Neural cell (in vitro differentiated cells): ENCODE data around the gene KCND2. TPM values are rescaled to one million over a fixed set of nuclear protein-coding genes. Genes with fewer than 3 reads are reported as not detected.

ENCODE experiments used
- H2AFZ ChIP-seq: fragments of 200-600, 300-800 bp; sonication (generic), shearing (Covaris generic); 2 replicates; pipeline ENCODE4 v1.6.0; 2014; ENCODE audit warnings: low read depth, mild to moderate bottlenecking, antibody characterized with exemption, low read length, moderate library complexity
- H3F3A ChIP-seq: fragments of 200-600 bp; shearing (Covaris generic); 2 replicates; pipeline ENCODE4 v1.6.1; 2016; ENCODE audit warnings: mild to moderate bottlenecking, moderate library complexity, mixed read lengths, antibody characterized with exemption, low read length; ENCODE audit not compliant: insufficient read depth, poor library complexity, severe bottlenecking
- H3K27ac ChIP-seq: fragments of 200-600, 300-800 bp; sonication (generic), shearing (Covaris generic); 2 replicates; pipeline ENCODE4 v1.5.1; 2014; ENCODE audit warnings: mild to moderate bottlenecking, low read length, moderate library complexity
- H3K27me3 ChIP-seq: fragments of 300-800, 200-600 bp; sonication (generic), shearing (Covaris generic); 2 replicates; pipeline ENCODE4 v1.6.0; 2014; ENCODE audit warnings: mild to moderate bottlenecking, low read depth, low read length, moderate library complexity; ENCODE audit not compliant: insufficient read depth
- H3K36me3 ChIP-seq: fragments of 300-800, 200-600 bp; sonication (generic), shearing (Covaris generic); 2 replicates; pipeline ENCODE4 v1.5.1; 2014; ENCODE audit warnings: mild to moderate bottlenecking, antibody characterized with exemption, low read length, moderate library complexity; ENCODE audit not compliant: insufficient read depth
- H3K4me2 ChIP-seq: fragments of 300-800, 200-600 bp; sonication (generic), shearing (Covaris generic); 2 replicates; pipeline ENCODE4 v1.6.0; 2014; ENCODE audit warnings: mild to moderate bottlenecking, low read length
- H3K4me3 ChIP-seq: fragments of 300-800, 200-600 bp; sonication (generic), shearing (Covaris generic); 2 replicates; pipeline ENCODE4 v1.5.1; 2014; ENCODE audit warnings: mild to moderate bottlenecking, low read length, moderate library complexity
- H3K79me2 ChIP-seq: fragments of 200-600 bp; shearing (Covaris generic); replicated peaks from 2 replicates; pipeline ENCODE4 v1.6.0; 2014; ENCODE audit warnings: mild to moderate bottlenecking, low read length, moderate library complexity; ENCODE audit not compliant: insufficient read depth
- H3K9ac ChIP-seq: fragments of 300-800, 200-600 bp; sonication (generic), shearing (Covaris generic); 2 replicates; pipeline ENCODE4 v1.6.1; 2016; ENCODE audit warnings: mild to moderate bottlenecking, low read length, mixed read lengths
- H3K9me2 ChIP-seq: fragments of 200-600 bp; shearing (Covaris generic); 2 replicates; pipeline ENCODE4 v1.6.1; 2016; ENCODE audit warnings: mild to moderate bottlenecking, low read length, mixed read lengths; ENCODE audit not compliant: insufficient read depth
- H3K9me3 ChIP-seq: fragments of 200-600, 300-800 bp; sonication (generic), shearing (Covaris generic); 2 replicates; pipeline ENCODE4 v1.6.1; 2016; ENCODE audit warnings: mild to moderate bottlenecking, mixed run types, low read length, moderate library complexity, mixed read lengths
- H4K20me1 ChIP-seq: fragments of 200-600 bp; shearing (Covaris generic); 2 replicates; pipeline ENCODE4 v1.6.1; 2016; ENCODE audit warnings: mild to moderate bottlenecking, mixed run types; ENCODE audit not compliant: insufficient read depth
- EP300 ChIP-seq: fragments of 450-650 bp; conservative IDR thresholded peaks from 2 replicates; pipeline ENCODE4 v1.6.1; 2014; ENCODE audit warnings: antibody characterized with exemption, mild to moderate bottlenecking, moderate library complexity; ENCODE audit not compliant: poor library complexity, severe bottlenecking
- EZH2 ChIP-seq: fragments of 200-600, 300-800 bp; shearing (Covaris generic), sonication (generic); IDR thresholded peaks from 2 replicates; pipeline ENCODE4 v1.6.1; 2014; ENCODE audit warnings: antibody characterized with exemption, low read length, borderline replicate concordance, mild to moderate bottlenecking; ENCODE audit not compliant: insufficient read depth, poor library complexity, severe bottlenecking
- MXI1 ChIP-seq: fragments of 450-650 bp; conservative IDR thresholded peaks from 2 replicates; pipeline ENCODE4 v1.6.1; 2014; ENCODE audit warnings: antibody characterized with exemption, mild to moderate bottlenecking; ENCODE audit not compliant: poor library complexity, severe bottlenecking
- POLR2AphosphoS5 ChIP-seq: IDR thresholded peaks from 2 replicates; pipeline ENCODE4 v1.6.1; 2012
- RAD21 ChIP-seq: fragments of 450-650 bp; conservative IDR thresholded peaks from 2 replicates; pipeline ENCODE4 v1.6.1; 2014; ENCODE audit warnings: antibody characterized with exemption, mild to moderate bottlenecking, moderate library complexity
- SMC3 ChIP-seq: fragments of 450-650 bp; conservative IDR thresholded peaks from 2 replicates; pipeline ENCODE4 v1.6.1; 2014; ENCODE audit warnings: antibody characterized with exemption, mild to moderate bottlenecking, moderate library complexity; ENCODE audit not compliant: poor library complexity
- TAF1 ChIP-seq: IDR thresholded peaks from 2 replicates; pipeline ENCODE4 v1.6.1; 2012; ENCODE audit warnings: low read depth
- polyA plus RNA-seq: library from polyadenylated mRNA; depleted of rRNA; stranded (reverse); fragments of >200 nt; gene quantifications from 2 replicates; pipeline ENCODE4 v1.2.3, GENCODE V29; 2014
- TF ChIP-seq, protein P1 (sequence below): IDR thresholded peaks from 2 replicates; pipeline ENCODE4 v1.6.1; 2012; ENCODE audit warnings: borderline replicate concordance
- TF ChIP-seq, protein P2 (sequence below): fragments of 450-650 bp; IDR thresholded peaks from 2 replicates; pipeline ENCODE4 v1.5.1; 2014; ENCODE audit warnings: antibody characterized with exemption, mild to moderate bottlenecking, moderate library complexity; ENCODE audit not compliant: poor library complexity, severe bottlenecking

KCND2 gene
- polyA plus RNA-seq, 1 donor from 2014 or later, result 11.0 TPM

DNA sequence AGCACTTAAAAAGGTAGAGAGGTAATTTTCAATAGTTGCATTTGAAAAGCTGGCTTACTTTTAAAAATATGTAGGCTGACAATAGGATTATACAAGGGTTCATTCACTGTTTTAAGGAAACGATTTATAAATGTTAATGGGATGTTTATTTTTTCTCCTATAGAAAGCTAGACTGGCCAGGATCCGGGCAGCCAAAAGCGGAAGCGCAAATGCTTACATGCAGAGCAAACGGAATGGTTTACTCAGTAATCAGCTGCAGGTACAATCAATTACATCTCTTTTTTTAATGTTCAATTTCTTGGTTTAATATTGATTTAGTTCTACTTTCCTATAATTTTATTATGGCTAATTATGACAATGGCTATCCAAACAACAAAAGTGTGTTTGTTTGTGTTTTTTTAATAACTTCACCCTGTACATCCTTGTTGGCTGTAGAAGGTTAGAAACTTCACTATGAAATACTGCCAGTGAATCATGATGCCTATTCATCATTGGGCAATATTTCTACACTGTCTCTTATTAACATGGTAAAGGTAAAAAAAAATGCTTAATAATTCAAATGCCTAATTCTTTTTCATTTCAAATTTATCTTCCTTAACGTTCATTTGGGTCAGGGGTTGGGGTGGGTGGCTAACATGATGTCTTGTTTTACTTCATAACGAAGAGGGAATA, 468.5 kb downstream of the KCND2 start:
- no peaks in the 10 kb centered on the region for H3K9me3 ChIP-seq
- H3K27ac ChIP-seq, result no peak overlapping the region
- H3K27me3 ChIP-seq, result no peaks in the 10 kb centered on the region
- no peaks in the 10 kb centered on the region for H3K79me2 ChIP-seq
- no peaks in the 10 kb centered on the region for H3K36me3 ChIP-seq
- H2AFZ ChIP-seq, result no peak overlapping the region
- H3K9ac ChIP-seq, result no peak overlapping the region
- no peaks in the 10 kb centered on the region for H3K9me2 ChIP-seq
- H3F3A ChIP-seq, result no peaks in the 10 kb centered on the region
- no peaks in the 10 kb centered on the region for H4K20me1 ChIP-seq
- no peak overlapping the region for H3K4me2 ChIP-seq
- H3K4me3 ChIP-seq, result no peak overlapping the region
- TF ChIP-seq SMC3, result no peak
- TF ChIP-seq, protein P1, sequence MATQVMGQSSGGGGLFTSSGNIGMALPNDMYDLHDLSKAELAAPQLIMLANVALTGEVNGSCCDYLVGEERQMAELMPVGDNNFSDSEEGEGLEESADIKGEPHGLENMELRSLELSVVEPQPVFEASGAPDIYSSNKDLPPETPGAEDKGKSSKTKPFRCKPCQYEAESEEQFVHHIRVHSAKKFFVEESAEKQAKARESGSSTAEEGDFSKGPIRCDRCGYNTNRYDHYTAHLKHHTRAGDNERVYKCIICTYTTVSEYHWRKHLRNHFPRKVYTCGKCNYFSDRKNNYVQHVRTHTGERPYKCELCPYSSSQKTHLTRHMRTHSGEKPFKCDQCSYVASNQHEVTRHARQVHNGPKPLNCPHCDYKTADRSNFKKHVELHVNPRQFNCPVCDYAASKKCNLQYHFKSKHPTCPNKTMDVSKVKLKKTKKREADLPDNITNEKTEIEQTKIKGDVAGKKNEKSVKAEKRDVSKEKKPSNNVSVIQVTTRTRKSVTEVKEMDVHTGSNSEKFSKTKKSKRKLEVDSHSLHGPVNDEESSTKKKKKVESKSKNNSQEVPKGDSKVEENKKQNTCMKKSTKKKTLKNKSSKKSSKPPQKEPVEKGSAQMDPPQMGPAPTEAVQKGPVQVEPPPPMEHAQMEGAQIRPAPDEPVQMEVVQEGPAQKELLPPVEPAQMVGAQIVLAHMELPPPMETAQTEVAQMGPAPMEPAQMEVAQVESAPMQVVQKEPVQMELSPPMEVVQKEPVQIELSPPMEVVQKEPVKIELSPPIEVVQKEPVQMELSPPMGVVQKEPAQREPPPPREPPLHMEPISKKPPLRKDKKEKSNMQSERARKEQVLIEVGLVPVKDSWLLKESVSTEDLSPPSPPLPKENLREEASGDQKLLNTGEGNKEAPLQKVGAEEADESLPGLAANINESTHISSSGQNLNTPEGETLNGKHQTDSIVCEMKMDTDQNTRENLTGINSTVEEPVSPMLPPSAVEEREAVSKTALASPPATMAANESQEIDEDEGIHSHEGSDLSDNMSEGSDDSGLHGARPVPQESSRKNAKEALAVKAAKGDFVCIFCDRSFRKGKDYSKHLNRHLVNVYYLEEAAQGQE, result no peak
- TF ChIP-seq POLR2AphosphoS5, result no peak
- TF ChIP-seq MXI1, result no peak
- TF ChIP-seq EZH2, result no peak
- TF ChIP-seq, protein P2, sequence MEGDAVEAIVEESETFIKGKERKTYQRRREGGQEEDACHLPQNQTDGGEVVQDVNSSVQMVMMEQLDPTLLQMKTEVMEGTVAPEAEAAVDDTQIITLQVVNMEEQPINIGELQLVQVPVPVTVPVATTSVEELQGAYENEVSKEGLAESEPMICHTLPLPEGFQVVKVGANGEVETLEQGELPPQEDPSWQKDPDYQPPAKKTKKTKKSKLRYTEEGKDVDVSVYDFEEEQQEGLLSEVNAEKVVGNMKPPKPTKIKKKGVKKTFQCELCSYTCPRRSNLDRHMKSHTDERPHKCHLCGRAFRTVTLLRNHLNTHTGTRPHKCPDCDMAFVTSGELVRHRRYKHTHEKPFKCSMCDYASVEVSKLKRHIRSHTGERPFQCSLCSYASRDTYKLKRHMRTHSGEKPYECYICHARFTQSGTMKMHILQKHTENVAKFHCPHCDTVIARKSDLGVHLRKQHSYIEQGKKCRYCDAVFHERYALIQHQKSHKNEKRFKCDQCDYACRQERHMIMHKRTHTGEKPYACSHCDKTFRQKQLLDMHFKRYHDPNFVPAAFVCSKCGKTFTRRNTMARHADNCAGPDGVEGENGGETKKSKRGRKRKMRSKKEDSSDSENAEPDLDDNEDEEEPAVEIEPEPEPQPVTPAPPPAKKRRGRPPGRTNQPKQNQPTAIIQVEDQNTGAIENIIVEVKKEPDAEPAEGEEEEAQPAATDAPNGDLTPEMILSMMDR, result no peak
- TF ChIP-seq TAF1, result no peak
- no peak for TF ChIP-seq EP300
- no peak for TF ChIP-seq RAD21

DNA sequence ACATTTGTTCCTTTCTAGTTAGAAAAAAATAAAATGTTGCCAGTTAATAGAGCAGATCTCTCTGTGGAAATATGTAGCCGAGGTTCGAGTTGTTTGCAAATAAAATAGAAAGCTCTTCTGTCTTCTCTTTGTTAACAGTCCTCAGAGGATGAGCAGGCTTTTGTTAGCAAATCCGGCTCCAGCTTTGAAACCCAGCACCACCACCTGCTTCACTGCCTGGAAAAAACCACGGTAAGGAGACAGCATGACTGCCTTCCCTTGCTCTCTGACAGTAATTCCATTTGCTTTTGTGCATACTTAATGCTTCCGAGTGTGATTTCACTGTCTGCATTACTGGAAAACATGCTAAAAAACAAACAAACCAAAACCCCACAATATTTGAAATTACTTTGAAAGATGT, 469.4 kb downstream of the KCND2 start:
- TF ChIP-seq POLR2AphosphoS5, result no peak
- TF ChIP-seq, protein P1, result no peak
- TF ChIP-seq SMC3, result no peak
- TF ChIP-seq, protein P2, result no peak
- no peak for TF ChIP-seq RAD21
- no peak for TF ChIP-seq EP300
- TF ChIP-seq MXI1, result no peak
- no peak for TF ChIP-seq TAF1
- TF ChIP-seq EZH2, result no peak
- Histone ChIP-seq H3K4me2 (no peak overlapping the region), H3K9me2 (no peaks in the 10 kb centered on the region), H3K36me3 (no peaks in the 10 kb centered on the region), H3F3A (no peaks in the 10 kb centered on the region), H3K27me3 (no peaks in the 10 kb centered on the region), H3K27ac (no peak overlapping the region), H3K9me3 (no peaks in the 10 kb centered on the region), H3K79me2 (no peaks in the 10 kb centered on the region), H3K9ac (no peak overlapping the region), H2AFZ (no peak overlapping the region), H3K4me3 (no peak overlapping the region), H4K20me1 (no peaks in the 10 kb centered on the region)
